ENCODE results near the gene STK31.
A peak's percentile ranks its signal among the peaks of the same experiment; 100 is the strongest.
"Not testable (repeated sequence)": the region's sequence is repeated elsewhere in the genome, so short reads cannot be mapped to it uniquely, and the experiment has no call there.

STK31 gene

DNA sequence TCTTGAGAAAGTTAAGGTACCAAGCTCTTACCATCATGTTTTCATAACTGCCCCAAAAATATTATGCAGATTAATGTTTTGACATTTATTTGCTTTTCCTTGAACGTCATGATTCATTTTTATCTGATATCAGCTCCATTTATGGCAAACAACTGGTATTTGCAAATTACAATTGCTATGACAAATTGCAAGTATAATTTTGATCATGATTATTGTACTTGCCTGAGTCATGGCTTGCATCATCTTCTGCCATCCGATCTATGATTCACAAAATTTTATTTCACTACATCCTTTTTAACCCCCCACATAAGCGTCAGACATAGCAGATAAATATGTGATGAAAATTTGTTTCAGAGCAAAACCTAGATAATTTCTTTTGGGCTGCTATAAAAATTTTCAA is 155.0 kb downstream of the STK31 start (continued):
- TF ChIP-seq, protein P1, sequence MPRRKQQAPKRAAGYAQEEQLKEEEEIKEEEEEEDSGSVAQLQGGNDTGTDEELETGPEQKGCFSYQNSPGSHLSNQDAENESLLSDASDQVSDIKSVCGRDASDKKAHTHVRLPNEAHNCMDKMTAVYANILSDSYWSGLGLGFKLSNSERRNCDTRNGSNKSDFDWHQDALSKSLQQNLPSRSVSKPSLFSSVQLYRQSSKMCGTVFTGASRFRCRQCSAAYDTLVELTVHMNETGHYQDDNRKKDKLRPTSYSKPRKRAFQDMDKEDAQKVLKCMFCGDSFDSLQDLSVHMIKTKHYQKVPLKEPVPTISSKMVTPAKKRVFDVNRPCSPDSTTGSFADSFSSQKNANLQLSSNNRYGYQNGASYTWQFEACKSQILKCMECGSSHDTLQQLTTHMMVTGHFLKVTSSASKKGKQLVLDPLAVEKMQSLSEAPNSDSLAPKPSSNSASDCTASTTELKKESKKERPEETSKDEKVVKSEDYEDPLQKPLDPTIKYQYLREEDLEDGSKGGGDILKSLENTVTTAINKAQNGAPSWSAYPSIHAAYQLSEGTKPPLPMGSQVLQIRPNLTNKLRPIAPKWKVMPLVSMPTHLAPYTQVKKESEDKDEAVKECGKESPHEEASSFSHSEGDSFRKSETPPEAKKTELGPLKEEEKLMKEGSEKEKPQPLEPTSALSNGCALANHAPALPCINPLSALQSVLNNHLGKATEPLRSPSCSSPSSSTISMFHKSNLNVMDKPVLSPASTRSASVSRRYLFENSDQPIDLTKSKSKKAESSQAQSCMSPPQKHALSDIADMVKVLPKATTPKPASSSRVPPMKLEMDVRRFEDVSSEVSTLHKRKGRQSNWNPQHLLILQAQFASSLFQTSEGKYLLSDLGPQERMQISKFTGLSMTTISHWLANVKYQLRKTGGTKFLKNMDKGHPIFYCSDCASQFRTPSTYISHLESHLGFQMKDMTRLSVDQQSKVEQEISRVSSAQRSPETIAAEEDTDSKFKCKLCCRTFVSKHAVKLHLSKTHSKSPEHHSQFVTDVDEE (CRISPR knock-in tag; IDR thresholded peaks at IDR 0.05), result no peak

DNA sequence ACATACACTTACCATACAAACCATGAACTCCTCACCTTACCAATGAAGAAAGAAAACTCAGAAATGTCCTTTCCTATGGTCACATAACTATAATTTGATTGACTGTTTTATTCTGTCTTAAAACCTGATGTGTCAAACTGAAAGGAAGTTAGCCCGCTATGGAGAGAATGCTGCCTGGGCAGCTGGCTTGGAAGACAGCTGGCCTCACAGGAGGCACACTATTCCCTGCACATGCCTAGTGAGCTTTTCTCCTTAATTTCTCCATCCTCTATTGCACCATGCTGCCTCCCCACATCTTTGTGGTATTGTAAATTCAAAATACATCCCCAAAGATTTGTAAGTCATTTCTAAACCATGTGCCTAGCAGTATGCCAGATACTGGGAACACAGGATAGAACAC is 163.3 kb downstream of the STK31 start:
- TF ChIP-seq RARB (CRISPR knock-in tag; IDR thresholded peaks at IDR 0.05) (no peak), TCF4 (CRISPR knock-in tag; IDR thresholded peaks at IDR 0.05; ENCODE audit: borderline replicate concordance) (no peak), ARNTL (CRISPR knock-in tag; IDR thresholded peaks at IDR 0.05; ENCODE audit: borderline replicate concordance, low read depth) (no peak), CSDC2 (CRISPR knock-in tag; IDR thresholded peaks at IDR 0.05) (no peak), OSR1 (CRISPR knock-in tag; IDR thresholded peaks at IDR 0.05) (no peak), ISL1 (CRISPR knock-in tag; IDR thresholded peaks at IDR 0.05) (no peak), ZNF8 (CRISPR knock-in tag; IDR thresholded peaks at IDR 0.05) (no peak), ZC3H10 (CRISPR knock-in tag; IDR thresholded peaks at IDR 0.05) (no peak), ZFP30 (CRISPR knock-in tag; IDR thresholded peaks at IDR 0.05) (no peak), GLIS3 (CRISPR knock-in tag; IDR thresholded peaks at IDR 0.05) (no peak), TOX (CRISPR knock-in tag; IDR thresholded peaks at IDR 0.05; ENCODE audit: borderline replicate concordance) (no peak), ESRRG (CRISPR knock-in tag; IDR thresholded peaks at IDR 0.05) (no peak), PPARA (CRISPR knock-in tag; IDR thresholded peaks at IDR 0.05; ENCODE audit: borderline replicate concordance) (no peak), ZNF70 (CRISPR knock-in tag; IDR thresholded peaks at IDR 0.05) (no peak), BACH2 (CRISPR knock-in tag; IDR thresholded peaks at IDR 0.05; ENCODE audit: borderline replicate concordance) (no peak)
- TF ChIP-seq, protein P2, sequence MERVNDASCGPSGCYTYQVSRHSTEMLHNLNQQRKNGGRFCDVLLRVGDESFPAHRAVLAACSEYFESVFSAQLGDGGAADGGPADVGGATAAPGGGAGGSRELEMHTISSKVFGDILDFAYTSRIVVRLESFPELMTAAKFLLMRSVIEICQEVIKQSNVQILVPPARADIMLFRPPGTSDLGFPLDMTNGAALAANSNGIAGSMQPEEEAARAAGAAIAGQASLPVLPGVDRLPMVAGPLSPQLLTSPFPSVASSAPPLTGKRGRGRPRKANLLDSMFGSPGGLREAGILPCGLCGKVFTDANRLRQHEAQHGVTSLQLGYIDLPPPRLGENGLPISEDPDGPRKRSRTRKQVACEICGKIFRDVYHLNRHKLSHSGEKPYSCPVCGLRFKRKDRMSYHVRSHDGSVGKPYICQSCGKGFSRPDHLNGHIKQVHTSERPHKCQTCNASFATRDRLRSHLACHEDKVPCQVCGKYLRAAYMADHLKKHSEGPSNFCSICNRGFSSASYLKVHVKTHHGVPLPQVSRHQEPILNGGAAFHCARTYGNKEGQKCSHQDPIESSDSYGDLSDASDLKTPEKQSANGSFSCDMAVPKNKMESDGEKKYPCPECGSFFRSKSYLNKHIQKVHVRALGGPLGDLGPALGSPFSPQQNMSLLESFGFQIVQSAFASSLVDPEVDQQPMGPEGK (CRISPR knock-in tag; IDR thresholded peaks at IDR 0.05; ENCODE audit: borderline replicate concordance), result no peak
- TF ChIP-seq, protein P1 (CRISPR knock-in tag; IDR thresholded peaks at IDR 0.05), result no peak
- TF ChIP-seq, protein P3, sequence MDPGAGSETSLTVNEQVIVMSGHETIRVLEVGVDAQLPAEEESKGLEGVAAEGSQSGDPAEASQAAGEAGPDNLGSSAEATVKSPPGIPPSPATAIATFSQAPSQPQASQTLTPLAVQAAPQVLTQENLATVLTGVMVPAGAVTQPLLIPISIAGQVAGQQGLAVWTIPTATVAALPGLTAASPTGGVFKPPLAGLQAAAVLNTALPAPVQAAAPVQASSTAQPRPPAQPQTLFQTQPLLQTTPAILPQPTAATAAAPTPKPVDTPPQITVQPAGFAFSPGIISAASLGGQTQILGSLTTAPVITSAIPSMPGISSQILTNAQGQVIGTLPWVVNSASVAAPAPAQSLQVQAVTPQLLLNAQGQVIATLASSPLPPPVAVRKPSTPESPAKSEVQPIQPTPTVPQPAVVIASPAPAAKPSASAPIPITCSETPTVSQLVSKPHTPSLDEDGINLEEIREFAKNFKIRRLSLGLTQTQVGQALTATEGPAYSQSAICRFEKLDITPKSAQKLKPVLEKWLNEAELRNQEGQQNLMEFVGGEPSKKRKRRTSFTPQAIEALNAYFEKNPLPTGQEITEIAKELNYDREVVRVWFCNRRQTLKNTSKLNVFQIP (CRISPR knock-in tag; IDR thresholded peaks at IDR 0.05; ENCODE audit: borderline replicate concordance, low read depth), result no peak
- TF ChIP-seq, protein P4, sequence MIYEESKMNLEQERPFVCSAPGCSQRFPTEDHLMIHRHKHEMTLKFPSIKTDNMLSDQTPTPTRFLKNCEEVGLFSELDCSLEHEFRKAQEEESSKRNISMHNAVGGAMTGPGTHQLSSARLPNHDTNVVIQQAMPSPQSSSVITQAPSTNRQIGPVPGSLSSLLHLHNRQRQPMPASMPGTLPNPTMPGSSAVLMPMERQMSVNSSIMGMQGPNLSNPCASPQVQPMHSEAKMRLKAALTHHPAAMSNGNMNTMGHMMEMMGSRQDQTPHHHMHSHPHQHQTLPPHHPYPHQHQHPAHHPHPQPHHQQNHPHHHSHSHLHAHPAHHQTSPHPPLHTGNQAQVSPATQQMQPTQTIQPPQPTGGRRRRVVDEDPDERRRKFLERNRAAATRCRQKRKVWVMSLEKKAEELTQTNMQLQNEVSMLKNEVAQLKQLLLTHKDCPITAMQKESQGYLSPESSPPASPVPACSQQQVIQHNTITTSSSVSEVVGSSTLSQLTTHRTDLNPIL (CRISPR knock-in tag; IDR thresholded peaks at IDR 0.05; ENCODE audit: low read depth), result no peak
- ATAC-seq, result no peak

DNA sequence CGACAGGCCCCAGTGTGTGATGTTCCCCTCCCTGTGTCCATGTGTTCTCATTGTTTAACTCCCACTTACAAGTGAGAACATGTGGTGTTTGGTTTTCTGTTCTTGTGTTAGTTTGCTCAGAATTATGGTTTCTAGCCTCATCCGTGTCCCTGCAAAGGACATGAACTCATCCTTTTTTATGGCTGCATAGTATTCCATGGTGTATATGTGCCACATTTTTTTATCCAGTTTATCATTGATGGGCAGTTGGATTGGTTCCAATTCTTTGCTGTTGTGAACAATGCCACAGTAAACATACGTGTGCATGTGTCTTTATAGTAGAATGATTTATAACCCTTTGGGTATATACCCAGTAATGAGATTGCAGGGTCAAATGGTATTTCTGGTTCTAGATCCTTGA is 166.5 kb downstream of the STK31 start:
- ATAC-seq, result not testable (repeated sequence)
- 0 out of 2 replicates have a peak, but pooled peaks have one; percentile 5 for TF ChIP-seq ZNF8 (CRISPR knock-in tag; IDR thresholded peaks at IDR 0.05)

Measured in SK-N-SH treated with all-trans-retinoic acid at 6 μM for 48 hours (cell line).